ENCODE results near the gene TMEM87A. TPM values are rescaled to one million over a fixed set of nuclear protein-coding genes. Genes with fewer than 3 reads are reported as not detected.

The TMEM87A gene
- total and polyA plus RNA-seq, 2 donors from 2014 or later: 18.8 to 57.3 TPM

GRCh38 chr15:42178056-42178455 lies 95.2 kb downstream of the TMEM87A start:
- no peak for TF ChIP-seq CTCF (IDR thresholded peaks at IDR 0.05; ENCODE audit: borderline replicate concordance, extremely low read depth, insufficient read depth)
- Histone ChIP-seq H3K4me1 (ENCODE audit: control insufficient read depth in 2 of 3, insufficient read depth in 2 of 3, low read depth in 1 of 3, low read length in 3 of 3) (no peaks in the 10 kb centered on the region), H3K4me3 (ENCODE audit: low read length in 3 of 3) (no peak overlapping the region), H3K9ac (ENCODE audit: low read length in 3 of 3) (no peak overlapping the region), H3K36me3 (ENCODE audit: control insufficient read depth in 2 of 3, insufficient read depth in 3 of 3, low read length in 3 of 3) (peaks cover 2 to 25% (median 22%) of the 10 kb centered on the region in 3 donors), H3K27ac (ENCODE audit: low read depth in 2 of 2, low read length in 2 of 2) (no peak overlapping the region), H3K9me3 (ENCODE audit: control insufficient read depth in 2 of 3, insufficient read depth in 1 of 3, low read length in 3 of 3) (no peaks in the 10 kb centered on the region), H3K27me3 (ENCODE audit: control insufficient read depth, insufficient read depth, low read length) (no peaks in the 10 kb centered on the region)
- intact Hi-C loops (cut with DNase I): no loop called here
- FAIRE-seq (no peak), DNase-seq (no peak)

GRCh38 chr15:42175671-42176070 lies 97.6 kb downstream of the TMEM87A start:
- no peak overlapping the region for H3K9ac ChIP-seq (ENCODE audit: low read length in 3 of 3)
- H3K36me3 ChIP-seq (ENCODE audit: control insufficient read depth in 2 of 3, insufficient read depth in 3 of 3, low read length in 3 of 3): peaks cover 7 to 35% (median 30%) of the 10 kb centered on the region in 3 donors
- no peaks in the 10 kb centered on the region for H3K4me1 ChIP-seq (ENCODE audit: control insufficient read depth in 2 of 3, insufficient read depth in 2 of 3, low read depth in 1 of 3, low read length in 3 of 3)
- intact Hi-C loops (cut with DNase I): no loop called here
- TF ChIP-seq CTCF (IDR thresholded peaks at IDR 0.05; ENCODE audit: borderline replicate concordance, extremely low read depth, insufficient read depth): no peak
- H3K4me3 ChIP-seq (ENCODE audit: low read length in 3 of 3): no peak overlapping the region
- FAIRE-seq (no peak), DNase-seq (no peak)
- no peaks in the 10 kb centered on the region for H3K27me3 ChIP-seq (ENCODE audit: control insufficient read depth, insufficient read depth, low read length)
- H3K27ac ChIP-seq (ENCODE audit: low read depth in 2 of 2, low read length in 2 of 2): no peak overlapping the region
- H3K9me3 ChIP-seq (ENCODE audit: control insufficient read depth in 2 of 3, insufficient read depth in 1 of 3, low read length in 3 of 3): no peaks in the 10 kb centered on the region

DNA sequence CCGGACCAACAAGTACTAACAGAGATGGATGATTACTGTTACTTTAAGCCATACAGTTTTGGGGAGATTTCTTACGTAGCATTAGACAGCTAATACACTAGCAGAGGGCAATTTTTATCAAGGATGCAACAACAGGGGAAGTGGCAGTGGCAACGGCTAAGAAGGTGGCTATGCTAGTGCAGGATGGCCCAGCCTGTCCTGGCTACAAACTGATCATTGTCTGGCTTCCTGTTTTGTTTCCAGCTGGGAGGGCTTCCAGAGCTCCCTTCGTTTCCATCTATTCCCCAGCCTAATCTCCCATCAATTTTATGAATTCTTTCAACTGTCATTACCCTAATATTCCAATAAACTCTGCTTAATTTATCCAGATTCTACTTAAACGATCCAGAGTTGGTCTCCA lies 100.8 kb downstream of the TMEM87A start:
- Histone ChIP-seq H3K4me3 (ENCODE audit: low read length in 3 of 3) (no peak overlapping the region), H3K36me3 (ENCODE audit: control insufficient read depth in 2 of 3, insufficient read depth in 3 of 3, low read length in 3 of 3) (peaks cover 8 to 41% (median 35%) of the 10 kb centered on the region in 3 donors), H3K27ac (ENCODE audit: low read depth in 2 of 2, low read length in 2 of 2) (no peak overlapping the region), H3K9me3 (ENCODE audit: control insufficient read depth in 2 of 3, insufficient read depth in 1 of 3, low read length in 3 of 3) (no peaks in the 10 kb centered on the region), H3K27me3 (ENCODE audit: control insufficient read depth, insufficient read depth, low read length) (no peaks in the 10 kb centered on the region), H3K4me1 (ENCODE audit: control insufficient read depth in 2 of 3, insufficient read depth in 2 of 3, low read depth in 1 of 3, low read length in 3 of 3) (no peaks in the 10 kb centered on the region), H3K9ac (ENCODE audit: low read length in 3 of 3) (no peak overlapping the region)
- TF ChIP-seq CTCF (IDR thresholded peaks at IDR 0.05; ENCODE audit: borderline replicate concordance, extremely low read depth, insufficient read depth): no peak
- no peak for DNase-seq
- intact Hi-C loops (cut with DNase I): no loop called here
- no peak for FAIRE-seq

DNA sequence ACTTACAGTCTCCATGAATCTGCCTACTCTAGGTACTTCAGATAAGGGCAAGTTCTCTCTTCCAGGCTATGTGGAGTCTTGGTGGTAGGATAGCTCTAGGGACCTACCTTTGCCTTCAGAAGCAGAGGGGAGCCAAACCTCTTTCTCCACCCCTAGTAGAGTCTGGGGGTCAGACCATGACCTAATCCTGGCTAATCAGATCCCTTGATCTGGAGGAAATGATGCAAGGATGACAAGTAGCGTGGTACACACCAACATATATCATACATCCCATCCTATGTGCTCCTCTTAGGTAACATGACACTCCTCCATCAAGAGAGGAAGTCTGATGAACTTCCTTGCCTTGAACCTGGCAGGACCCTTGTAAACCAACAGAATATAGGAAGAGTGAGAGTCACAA lies 101.4 kb downstream of the TMEM87A start:
- Histone ChIP-seq H3K9ac (ENCODE audit: low read length in 3 of 3) (no peak overlapping the region), H3K4me3 (ENCODE audit: low read length in 3 of 3) (no peak overlapping the region), H3K27ac (ENCODE audit: low read depth in 2 of 2, low read length in 2 of 2) (peak overlapping the region in 1 of 2 donors; percentile 8), H3K27me3 (ENCODE audit: control insufficient read depth, insufficient read depth, low read length) (no peaks in the 10 kb centered on the region), H3K4me1 (ENCODE audit: control insufficient read depth in 2 of 3, insufficient read depth in 2 of 3, low read depth in 1 of 3, low read length in 3 of 3) (no peaks in the 10 kb centered on the region), H3K36me3 (ENCODE audit: control insufficient read depth in 2 of 3, insufficient read depth in 3 of 3, low read length in 3 of 3) (peaks cover 10 to 48% (median 39%) of the 10 kb centered on the region in 3 donors), H3K9me3 (ENCODE audit: control insufficient read depth in 2 of 3, insufficient read depth in 1 of 3, low read length in 3 of 3) (no peaks in the 10 kb centered on the region)
- no peak for FAIRE-seq
- no peak for DNase-seq
- TF ChIP-seq CTCF (IDR thresholded peaks at IDR 0.05; ENCODE audit: borderline replicate concordance, extremely low read depth, insufficient read depth): no peak
- intact Hi-C loops (cut with DNase I): no loop called here

Measured in kidney (tissue), 14 donors.